H1 (cell line): ENCODE data around the gene SLC12A8. TPM values are rescaled to one million over a fixed set of nuclear protein-coding genes. Genes with fewer than 3 reads are reported as not detected.

Source experiments
- CTCF ChIA-PET: fragments of 300-600 bp; sonication (Branson Sonifier 250); formaldehyde crosslinking; loops from one replicate; lab custom pipeline; 2021; ENCODE audit not compliant: partially characterized antibody; lab: Charles Lee
- POLR2A ChIA-PET: fragments of 300-600 bp; sonication (Branson Sonifier 250); formaldehyde crosslinking; loops from one replicate; lab custom pipeline; 2021; ENCODE audit warnings: inconsistent platforms; ENCODE audit not compliant: partially characterized antibody; lab: Charles Lee
- DNase-seq, 2 experiments: peaks; one replicate each; pipeline versions ENCODE4 v3.0.0 to v3.0.0-alpha.2; 2010 to 2022; ENCODE audit warnings: low spot score in 2 of 2, low read depth in 1 of 2, mixed read lengths in 1 of 2
- FAIRE-seq: peaks from 2 replicates; lab custom pipeline; 2011; peaks lifted over from hg19 to GRCh38; lab: Jason Lieb, UNC
- H2AFZ ChIP-seq: 2 replicates; pipeline ENCODE4 v1.8.1; 2012; ENCODE audit warnings: low read length, inconsistent platforms
- H2AK5ac ChIP-seq: 2 replicates; pipeline ENCODE4 v1.6.1; 2013; ENCODE audit warnings: low read depth, low read length
- H2BK120ac ChIP-seq: replicated peaks from 2 replicates; pipeline ENCODE3; 2013; ENCODE audit warnings: low read depth, low read length, inconsistent platforms
- H2BK12ac ChIP-seq: 2 replicates; pipeline ENCODE4 v1.6.1; 2013; ENCODE audit warnings: low read depth, low read length
- H2BK15ac ChIP-seq: 2 replicates; pipeline ENCODE4 v1.6.1; 2013; ENCODE audit warnings: low read length
- H2BK20ac ChIP-seq: 2 replicates; pipeline ENCODE4 v1.6.1; 2013; ENCODE audit warnings: low read length
- H2BK5ac ChIP-seq: 2 replicates; pipeline ENCODE4 v1.6.1; 2013; ENCODE audit warnings: low read depth, low read length
- H3K14ac ChIP-seq: 2 replicates; pipeline ENCODE4 v1.6.1; 2013; ENCODE audit warnings: inconsistent platforms; ENCODE audit not compliant: insufficient read length
- H3K18ac ChIP-seq: 2 replicates; pipeline ENCODE4 v1.6.1; 2013; ENCODE audit warnings: low read length; ENCODE audit errors: extremely low read depth
- H3K23ac ChIP-seq: 2 replicates; pipeline ENCODE4 v1.6.1; 2013; ENCODE audit warnings: inconsistent platforms; ENCODE audit not compliant: insufficient read length
- H3K23me2 ChIP-seq: 2 replicates; pipeline ENCODE4 v1.6.1; 2013; ENCODE audit warnings: low read depth, low read length
- H3K27ac ChIP-seq: 2 replicates; pipeline ENCODE4 v1.6.1; 2011; ENCODE audit warnings: low read depth, low read length, inconsistent platforms
- H3K27me3 ChIP-seq, 4 experiments: replicated peaks in 1 of 4; 1 replicate in 1 of 4; 2 replicates in 3 of 4; pipeline versions ENCODE4 v1.6.1 to v1.8.1; 2011 to 2013; ENCODE audit warnings: low read length in 3 of 4, mild to moderate bottlenecking in 3 of 4, inconsistent platforms in 2 of 4, mixed read lengths in 2 of 4, moderate library complexity in 1 of 4; ENCODE audit not compliant: control insufficient read depth in 3 of 4, insufficient read depth in 3 of 4; ENCODE audit errors: extremely low read depth in 1 of 4
- H3K36me3 ChIP-seq, 4 experiments: 2 replicates each; pipeline versions ENCODE4 v1.6.1 to v1.8.1; 2011 to 2013; ENCODE audit warnings: mild to moderate bottlenecking in 4 of 4, low read length in 3 of 4, moderate library complexity in 2 of 4, control low read depth in 1 of 4, inconsistent platforms in 1 of 4; ENCODE audit not compliant: insufficient read depth in 4 of 4, control insufficient read depth in 2 of 4
- H3K4ac ChIP-seq: replicated peaks from 2 replicates; pipeline ENCODE3; 2013; ENCODE audit warnings: low read length, low read depth, mixed read lengths, inconsistent platforms; ENCODE audit not compliant: insufficient read length
- H3K4me1 ChIP-seq, 4 experiments: replicated peaks in 1 of 4; 1 replicate in 1 of 4; 2 replicates in 3 of 4; pipeline versions ENCODE4 v1.6.1 to v1.8.1; 2011 to 2013; ENCODE audit warnings: low read length in 3 of 4, inconsistent platforms in 2 of 4, mixed read lengths in 1 of 4; ENCODE audit not compliant: insufficient read depth in 4 of 4, control insufficient read depth in 3 of 4
- H3K4me2 ChIP-seq, 2 experiments: 2 replicates each; pipeline versions ENCODE4 v1.6.1 to v1.8.1; 2011 to 2013; ENCODE audit warnings: low read depth in 2 of 2, low read length in 2 of 2, control low read depth in 1 of 2, inconsistent platforms in 1 of 2, mild to moderate bottlenecking in 1 of 2; ENCODE audit not compliant: insufficient read depth in 1 of 2
- H3K4me3 ChIP-seq, 4 experiments: fragments of 200-600, 300-600 bp in 1 of 4; sonication (generic), shearing (Covaris generic), sonication (Bioruptor Twin) in 1 of 4; 2 replicates each; pipeline versions ENCODE4 v1.5.1 to v1.8.1; 2011 to 2016; ENCODE audit warnings: low read length in 4 of 4, low read depth in 3 of 4, control low read depth in 2 of 4, inconsistent platforms in 2 of 4, mild to moderate bottlenecking in 2 of 4, mixed read lengths in 1 of 4, moderate library complexity in 1 of 4; ENCODE audit not compliant: insufficient read depth in 2 of 4; ENCODE audit errors: extremely low read depth in 1 of 4
- H3K56ac ChIP-seq: replicated peaks from 2 replicates; pipeline ENCODE3; 2013; ENCODE audit warnings: low read depth, mild to moderate bottlenecking, mixed read lengths, low read length, inconsistent platforms; ENCODE audit not compliant: insufficient read length
- H3K79me1 ChIP-seq: 2 replicates; pipeline ENCODE4 v1.6.1; 2013; ENCODE audit warnings: low read depth, low read length, control low read depth
- H3K79me2 ChIP-seq, 2 experiments: 2 replicates each; pipeline versions ENCODE4 v1.6.1 to v1.8.1; 2012 to 2013; ENCODE audit warnings: low read length in 2 of 2, mild to moderate bottlenecking in 2 of 2, inconsistent platforms in 1 of 2; ENCODE audit not compliant: insufficient read depth in 2 of 2, control insufficient read depth in 1 of 2
- H3K9ac ChIP-seq, 4 experiments: replicated peaks in 1 of 4; 1 replicate in 1 of 4; 2 replicates in 3 of 4; pipeline versions ENCODE4 v1.6.1 to v1.8.1; 2011 to 2013; ENCODE audit warnings: low read depth in 3 of 4, low read length in 3 of 4, control low read depth in 2 of 4, mild to moderate bottlenecking in 2 of 4, moderate library complexity in 2 of 4, inconsistent platforms in 1 of 4; ENCODE audit errors: extremely low read depth in 1 of 4
- H3K9me3 ChIP-seq, 2 experiments: 2 replicates each; pipeline versions ENCODE4 v1.6.1 to v1.8.1; 2012 to 2013; ENCODE audit warnings: mild to moderate bottlenecking in 2 of 2, moderate library complexity in 2 of 2, control low read depth in 1 of 2, inconsistent platforms in 1 of 2, low read depth in 1 of 2, low read length in 1 of 2, mixed read lengths in 1 of 2; ENCODE audit not compliant: insufficient read depth in 2 of 2
- H4K20me1 ChIP-seq, 2 experiments: replicated peaks in 1 of 2; 2 replicates each; pipeline versions ENCODE3 to v1.8.1; 2011 to 2013; ENCODE audit warnings: inconsistent platforms in 2 of 2, low read length in 2 of 2, mild to moderate bottlenecking in 1 of 2; ENCODE audit not compliant: insufficient read depth in 2 of 2, control insufficient read depth in 1 of 2
- H4K5ac ChIP-seq: 2 replicates; pipeline ENCODE4 v1.6.1; 2013; ENCODE audit warnings: low read length, low read depth, mixed read lengths, inconsistent platforms; ENCODE audit not compliant: insufficient read length
- H4K8ac ChIP-seq: 2 replicates; pipeline ENCODE4 v1.8.0; 2013; ENCODE audit warnings: mild to moderate bottlenecking, moderate library complexity, low read length, inconsistent platforms; ENCODE audit not compliant: insufficient read depth; ENCODE audit errors: extremely low read depth
- H4K91ac ChIP-seq: replicated peaks from 2 replicates; pipeline ENCODE3; 2013; ENCODE audit warnings: low read length, mixed read lengths, inconsistent platforms; ENCODE audit not compliant: insufficient read length
- JUND ChIP-seq: IDR thresholded peaks from 2 replicates; pipeline ENCODE4 v1.6.1; 2011; ENCODE audit warnings: mild to moderate bottlenecking, improper control_type of control experiment, low read length
- KDM5A ChIP-seq: fragments of 200-600 bp; IDR thresholded peaks from 2 replicates; pipeline ENCODE4 v1.7.1; 2012; ENCODE audit warnings: mild to moderate bottlenecking, low read length, inconsistent platforms, mixed read lengths
- SAP30 ChIP-seq: fragments of 300-600 bp; sonication (generic); IDR thresholded peaks from 2 replicates; pipeline ENCODE4 v1.7.1; 2012; ENCODE audit warnings: low read length, moderate library complexity, mild to moderate bottlenecking, inconsistent platforms; ENCODE audit not compliant: insufficient read depth, insufficient replicate concordance
- WGBS, 2 experiments: shearing (Covaris generic) in 1 of 2; methylation state at CpG; one replicate each; pipeline versions ENCODE4 v1.1.6 to v1.1.7; 2013 to 2015; ENCODE audit warnings: low lambda C conversion rate in 2 of 2, mixed read lengths in 2 of 2, inconsistent platforms in 1 of 2, low coverage in 1 of 2, missing lambda C conversion rate in 1 of 2; ENCODE audit not compliant: insufficient replicate concordance in 2 of 2, insufficient coverage in 1 of 2, insufficient read length in 1 of 2; ENCODE audit errors: extremely low coverage in 1 of 2, missing lambda C conversion rate in 1 of 2; 5-methylcytosine and 5-hydroxymethylcytosine counted together
- polyA plus RNA-seq, 7 experiments: library from polyadenylated mRNA; depleted of rRNA in 3 of 7; stranded (reverse) in 5 of 7; unstranded in 2 of 7; fragments of >200 nt in 5 of 7; fragments of 200-250 nt in 2 of 7; gene quantifications; 1 replicate in 5 of 7; 2 replicates in 1 of 7; 4 replicates in 1 of 7; pipeline versions ENCODE4 v1.2.1 to v1.2.3, GENCODE V29; 2011 to 2013; ENCODE audit warnings: missing spikeins in 2 of 7, mixed read lengths in 2 of 7
- total RNA-seq: library from RNA; stranded (reverse); fragmentation: NEBNext Ultra II Directional; extraction: Animal tissue kit (Norgen Biotek cat#: 25700); gene quantifications from 2 replicates; pipeline ENCODE4 v1.2.1, GENCODE V29; 2021

Gene SLC12A8
- total and polyA plus RNA-seq, 2 of the 8 experiments (the other 6 are each of a cell fraction or from before 2014, with no cell fraction given): 13.7 to 14.4 TPM

- 74% methylated on average over 7 of the region's 7 CpGs; no CpG with 5 or more reads in 1 of the 2 experiments for WGBS, 2 experiments
- H4K5ac ChIP-seq: no peak overlapping the region
- no peak overlapping the region for H3K9ac ChIP-seq
- H3K4me3 ChIP-seq: no peak overlapping the region
- H3K23ac ChIP-seq: no peak overlapping the region
- H2AFZ ChIP-seq: no peak overlapping the region
- H4K20me1 ChIP-seq: no peaks in the 10 kb centered on the region
- no peak overlapping the region for H2BK5ac ChIP-seq
- H2AK5ac ChIP-seq: no peak overlapping the region
- POLR2A ChIA-PET: no interaction called here
- DNase-seq (no peak), FAIRE-seq (no peak)
- no peak overlapping the region for H3K4ac ChIP-seq
- no peak overlapping the region for H3K27ac ChIP-seq
- no peak overlapping the region for H4K91ac ChIP-seq
- H2BK15ac ChIP-seq: no peak overlapping the region
- no peak overlapping the region for H2BK12ac ChIP-seq
- H2BK20ac ChIP-seq: no peak overlapping the region
- H3K18ac ChIP-seq: no peak overlapping the region
- H3K79me1 ChIP-seq: no peaks in the 10 kb centered on the region
- TF ChIP-seq JUND: no peak
- no peak for TF ChIP-seq SAP30
- TF ChIP-seq KDM5A: no peak
- H3K9me3 ChIP-seq: no peaks in the 10 kb centered on the region
- H2BK120ac ChIP-seq: no peak overlapping the region
- H3K56ac ChIP-seq: no peak overlapping the region
- H3K4me2 ChIP-seq: no peak overlapping the region
- H3K4me1 ChIP-seq: peaks cover 0 to 2% (median 0%) of the 10 kb centered on the region in 4 experiments; a peak in 2 of 7 replicates
- no peaks in the 10 kb centered on the region for H3K23me2 ChIP-seq
- CTCF ChIA-PET: interaction anchor here (1.7 kb wide), 1 partner anchor 9 kb away, joined by 6 read pairs; no protein-coding TSS in a partner anchor
- H3K79me2 ChIP-seq: no peaks in the 10 kb centered on the region
- H4K8ac ChIP-seq: no peak overlapping the region
- H3K14ac ChIP-seq: no peak overlapping the region
- peaks cover 0 to 10% (median 6%) of the 10 kb centered on the region in 4 experiments; a peak in 6 of 8 replicates for H3K36me3 ChIP-seq
- H3K27me3 ChIP-seq: no peaks in the 10 kb centered on the region
Measured at GRCh38 chr3:125229168-125229567, 16.6 kb upstream of the SLC12A8 start.
